NCI-H128 (cell line): Measurements from ENCODE around the gene DOCK6.

Experiments used
- DNase-seq: peaks from one replicate; lab custom pipeline; 2025; ENCODE audit not compliant: unreplicated experiment; lab: John Stamatoyannopoulos, UW

The DOCK6 gene

GRCh38 chr19:11279505-11280236 is 17.3 kb upstream of the DOCK6 start:
- DNase-seq: no peak

- no peak for DNase-seq
Observed at GRCh38 chr19:11278670-11279069, 16.3 kb upstream of the DOCK6 start.

GRCh38 chr19:11274533-11275086 is 12.3 kb upstream of the DOCK6 start:
- no peak for DNase-seq

GRCh38 chr19:11273989-11274388 is 11.7 kb upstream of the DOCK6 start:
- no peak for DNase-seq

DNA sequence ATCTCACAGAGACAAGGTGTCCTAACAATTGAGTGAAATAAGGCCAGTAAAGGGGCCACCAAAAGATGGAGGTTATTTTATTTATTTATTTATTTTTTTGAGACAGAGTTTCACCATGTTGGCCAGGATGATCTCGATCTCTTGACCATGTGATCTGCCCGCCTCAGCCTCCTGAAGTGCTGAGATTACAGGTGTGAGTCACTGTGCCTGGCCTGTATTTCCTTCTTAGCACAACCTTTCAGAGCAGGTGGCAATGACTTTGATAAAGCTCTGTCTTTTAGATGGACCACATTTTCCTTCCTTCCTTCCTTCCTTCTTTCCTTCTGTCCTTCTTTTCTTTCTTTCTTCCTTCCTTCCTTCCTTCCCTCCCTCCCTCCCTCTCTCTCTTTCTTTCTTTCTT is 11.0 kb upstream of the DOCK6 start:
- DNase-seq: no peak

DNA sequence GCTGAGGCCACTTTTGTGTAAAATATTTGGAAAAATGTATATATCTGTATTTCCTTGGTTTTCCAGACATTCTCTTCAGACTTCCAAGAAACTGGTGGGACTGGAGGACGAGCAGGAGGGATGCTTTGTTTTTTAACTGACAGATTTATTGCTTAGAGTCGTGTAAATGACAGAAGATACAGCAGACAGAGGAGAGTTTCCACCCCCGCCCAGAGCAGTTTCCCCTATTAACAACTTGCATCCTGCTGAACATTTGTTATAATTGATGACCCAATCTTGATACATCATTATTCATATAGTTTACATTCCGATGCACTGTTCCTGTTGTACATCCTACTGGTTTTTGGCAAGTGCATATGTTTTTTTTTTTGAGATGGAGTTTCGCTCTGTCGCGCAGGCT is 7.1 kb upstream of the DOCK6 start:
- no peak for DNase-seq

- DNase-seq: no peak
Observed at GRCh38 chr19:11268783-11269267, 6.5 kb upstream of the DOCK6 start.

GRCh38 chr19:11267316-11268085 is 5.2 kb upstream of the DOCK6 start:
- DNase-seq: no peak

DNA sequence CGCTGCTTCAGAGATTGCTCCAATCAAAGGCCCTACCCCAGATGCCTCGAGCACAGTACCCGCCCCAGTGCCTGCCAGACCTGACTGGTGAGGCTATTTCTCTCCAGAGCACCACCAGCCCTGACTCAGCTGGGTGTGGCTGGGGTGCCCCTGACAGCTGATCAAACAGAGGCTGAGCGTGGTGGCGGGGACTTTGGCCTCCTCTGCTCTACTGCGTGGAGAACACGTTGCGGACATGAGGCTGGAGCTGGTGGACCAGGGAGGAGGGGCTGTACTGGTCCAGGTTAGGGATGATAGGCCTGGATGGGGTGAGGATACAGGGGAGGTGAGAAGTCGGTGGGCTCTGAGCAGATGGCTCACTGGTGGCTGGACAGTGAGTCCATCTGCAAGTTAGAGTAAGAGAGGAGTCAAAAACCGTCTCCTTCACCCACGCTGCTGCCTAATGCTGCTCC is 3.5 kb upstream of the DOCK6 start:
- no peak for DNase-seq

- DNase-seq: no peak
Observed at GRCh38 chr19:11265177-11265784, 3.0 kb upstream of the DOCK6 start.

- no peak for DNase-seq
Observed at GRCh38 chr19:11264452-11265176, 2.3 kb upstream of the DOCK6 start.

DNA sequence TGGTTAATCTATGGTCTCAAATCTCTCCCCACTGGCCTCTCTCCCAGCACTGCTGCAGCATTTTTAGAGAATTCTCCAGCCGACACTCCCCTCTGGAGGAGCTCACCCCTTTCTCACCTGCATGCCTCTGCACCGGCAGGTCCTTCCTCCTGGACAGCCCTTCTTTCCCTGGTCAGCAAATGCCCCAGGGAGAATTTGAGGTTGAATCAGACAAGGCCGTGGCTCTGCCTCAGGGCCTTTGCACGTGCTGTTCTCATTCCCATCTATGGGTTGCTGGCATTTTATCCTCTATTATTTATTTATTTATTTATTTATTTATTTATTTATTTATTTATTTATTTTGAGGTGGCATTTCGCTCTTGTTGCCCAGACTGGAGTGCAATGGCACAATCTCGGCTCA is 1.4 kb upstream of the DOCK6 start:
- no peak for DNase-seq

- no peak for DNase-seq
Observed at GRCh38 chr19:11261431-11261970, 823 bp downstream of the DOCK6 start.

- no peak for DNase-seq
Observed at GRCh38 chr19:11260996-11261395, 1.3 kb downstream of the DOCK6 start.

- DNase-seq: no peak
Observed at GRCh38 chr19:11257846-11258380, 4.4 kb downstream of the DOCK6 start.

DNA sequence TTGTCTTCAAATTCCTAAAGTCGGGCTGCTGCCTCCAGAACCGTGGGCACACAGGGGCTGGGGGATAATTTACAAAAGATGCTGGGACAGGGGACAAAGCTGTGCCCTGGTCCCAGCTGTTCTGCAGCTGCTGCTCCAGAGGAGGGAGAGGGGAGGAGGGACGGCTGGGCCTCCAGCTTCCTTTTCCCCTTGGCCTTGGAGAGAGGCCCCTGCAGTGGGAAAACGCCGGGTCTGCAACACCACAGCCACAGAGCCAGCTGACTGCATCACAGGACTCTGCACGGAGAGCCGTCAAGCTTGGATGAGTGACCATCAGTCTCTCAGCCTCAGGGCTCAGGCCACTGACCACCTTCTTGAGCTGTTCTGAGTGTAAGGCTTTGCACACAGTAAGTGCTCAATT is 6.1 kb downstream of the DOCK6 start:
- no peak for DNase-seq

DNA sequence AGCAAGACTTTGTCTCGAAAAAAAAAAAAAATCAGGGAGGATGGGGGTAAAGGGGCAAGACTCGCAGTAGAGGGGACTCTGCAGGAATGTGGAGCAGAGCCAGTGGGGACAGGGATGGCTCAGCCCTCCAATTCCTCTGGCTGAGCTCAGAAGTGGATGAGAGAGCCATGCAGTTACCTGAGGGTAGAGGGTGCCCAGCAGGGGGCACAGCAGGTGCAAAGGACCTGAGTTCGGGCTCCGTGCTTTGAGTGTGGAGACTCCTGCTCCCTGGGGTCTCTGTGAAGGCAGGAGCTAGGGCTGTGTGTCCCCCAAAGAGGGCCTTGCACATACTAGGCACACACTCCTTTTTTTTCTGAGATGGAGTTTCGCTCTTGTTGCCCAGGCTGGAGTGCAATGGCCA is 7.7 kb downstream of the DOCK6 start:
- no peak for DNase-seq

DNA sequence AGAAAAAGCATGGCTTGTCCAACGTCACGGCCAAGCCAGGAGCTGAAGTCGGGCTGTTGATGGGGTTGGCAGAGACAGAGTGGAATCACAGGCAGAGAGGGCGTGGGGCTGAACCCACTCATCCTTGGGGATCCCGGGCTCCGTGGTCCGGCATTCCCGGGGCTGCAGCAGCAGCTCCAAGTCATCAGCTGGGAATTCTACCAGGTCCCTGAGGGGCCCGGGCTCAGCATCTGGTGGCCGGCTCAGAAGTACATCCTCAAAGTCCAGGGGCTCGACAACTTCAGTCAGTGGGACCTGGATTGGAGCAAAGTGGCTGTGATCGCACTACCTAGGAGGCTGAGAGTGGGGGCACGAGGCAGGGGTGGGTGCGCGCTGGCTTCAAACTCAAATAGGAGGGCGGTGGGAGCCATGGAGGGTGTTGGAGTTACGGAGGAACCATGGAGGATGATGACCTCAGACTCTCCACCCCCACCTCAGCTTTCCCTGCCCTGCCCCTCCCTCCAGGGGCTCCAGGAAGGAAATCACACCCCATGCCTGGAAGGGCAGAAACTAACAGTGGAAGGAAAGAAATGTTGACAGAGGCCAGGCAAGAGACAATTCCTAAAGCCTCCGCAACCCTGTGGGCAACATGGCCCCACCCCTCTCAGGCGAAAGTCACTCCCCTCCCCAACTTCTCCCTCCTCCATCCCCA is 9.5 kb downstream of the DOCK6 start:
- no peak for DNase-seq

GRCh38 chr19:11251650-11252314 is 10.5 kb downstream of the DOCK6 start:
- DNase-seq: no peak
